Smooth muscle cell of the brain vasculature (primary cell): Measurements from ENCODE around the gene PIM1.

ENCODE experiments used
- DNase-seq: peaks from one replicate; pipeline ENCODE4 v3.0.0-alpha.2; 2012; ENCODE audit warnings: low read depth, low spot score

Gene PIM1

DNA sequence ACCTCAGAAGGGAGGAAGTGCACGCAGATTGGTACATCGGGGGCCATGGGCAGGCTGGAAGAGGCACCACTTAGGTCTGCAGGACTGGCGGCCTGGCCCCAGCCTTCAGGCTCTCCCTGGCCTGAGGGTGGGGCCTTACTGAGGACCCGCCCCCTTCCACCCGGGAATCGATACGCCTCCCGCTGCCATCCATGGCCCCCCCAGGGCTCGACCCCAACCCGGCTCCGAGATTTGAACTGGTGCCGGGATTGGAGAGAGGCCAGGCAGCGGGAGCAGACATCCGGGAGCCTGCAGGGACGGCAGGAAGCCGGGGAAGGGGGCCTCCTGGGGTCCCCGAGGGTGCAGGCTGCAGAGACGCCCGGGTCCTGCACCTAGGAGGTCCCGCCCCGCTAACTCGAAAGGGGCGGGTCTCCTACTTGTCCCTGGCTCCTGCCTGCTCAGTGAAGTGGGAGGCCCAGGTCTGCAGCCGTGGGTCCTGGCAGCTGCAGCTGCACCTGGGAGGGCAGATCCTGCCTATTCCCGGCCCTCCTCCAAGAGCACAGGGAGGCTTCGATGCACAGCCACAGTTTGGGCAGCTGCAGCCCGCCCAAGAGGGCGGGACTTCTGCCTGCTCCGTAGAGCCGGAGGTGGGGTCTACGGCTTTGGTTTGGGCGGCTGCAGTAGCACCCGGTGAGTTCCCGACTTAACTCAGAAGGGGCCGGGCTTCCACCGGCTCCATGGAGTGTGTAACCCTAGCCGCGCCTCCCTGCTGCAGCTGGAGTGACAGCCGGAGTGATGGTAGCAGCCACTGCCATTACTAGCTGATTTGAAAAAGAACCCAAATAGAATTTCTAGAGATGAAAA, 52.4 kb downstream of the PIM1 start:
- peak; percentile 90 for DNase-seq

DNA sequence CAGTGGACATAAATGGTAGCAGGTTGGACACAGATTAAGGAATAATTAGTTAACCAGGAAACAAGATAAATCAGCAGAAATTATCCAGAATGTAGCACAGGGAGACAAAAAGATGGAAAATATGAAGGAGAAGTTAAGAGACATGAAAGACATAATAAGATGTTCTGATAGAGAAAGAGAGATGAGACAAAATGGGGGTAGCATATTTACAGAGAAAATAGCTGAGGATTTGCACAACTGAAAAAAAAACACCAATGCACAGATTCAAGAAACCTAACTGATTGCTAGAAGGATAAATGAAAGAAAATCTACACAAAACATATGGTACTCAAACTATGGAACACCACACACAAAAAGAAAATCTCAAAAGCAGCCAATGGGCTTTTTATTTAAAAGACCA, 53.0 kb downstream of the PIM1 start:
- DNase-seq = no peak
